ACHN (cell line): ENCODE data around the gene SARM1.
"Not testable (repeated sequence)": the region's sequence is repeated elsewhere in the genome, so short reads cannot be mapped to it uniquely, and the experiment has no call there.

ENCODE experiments used
- DNase-seq: peaks from one replicate; pipeline ENCODE4 v3.0.0-alpha.2; 2015
- in situ Hi-C: cut with HindIII; loops from 2 replicates; pipeline ENCODE4 v1.10.0; 2017; ENCODE audit warnings: low sequenced_read_pairs, low pct_ligation_motif_present, low pct_unique_long_range_greater_than_20kb

Gene SARM1

DNA sequence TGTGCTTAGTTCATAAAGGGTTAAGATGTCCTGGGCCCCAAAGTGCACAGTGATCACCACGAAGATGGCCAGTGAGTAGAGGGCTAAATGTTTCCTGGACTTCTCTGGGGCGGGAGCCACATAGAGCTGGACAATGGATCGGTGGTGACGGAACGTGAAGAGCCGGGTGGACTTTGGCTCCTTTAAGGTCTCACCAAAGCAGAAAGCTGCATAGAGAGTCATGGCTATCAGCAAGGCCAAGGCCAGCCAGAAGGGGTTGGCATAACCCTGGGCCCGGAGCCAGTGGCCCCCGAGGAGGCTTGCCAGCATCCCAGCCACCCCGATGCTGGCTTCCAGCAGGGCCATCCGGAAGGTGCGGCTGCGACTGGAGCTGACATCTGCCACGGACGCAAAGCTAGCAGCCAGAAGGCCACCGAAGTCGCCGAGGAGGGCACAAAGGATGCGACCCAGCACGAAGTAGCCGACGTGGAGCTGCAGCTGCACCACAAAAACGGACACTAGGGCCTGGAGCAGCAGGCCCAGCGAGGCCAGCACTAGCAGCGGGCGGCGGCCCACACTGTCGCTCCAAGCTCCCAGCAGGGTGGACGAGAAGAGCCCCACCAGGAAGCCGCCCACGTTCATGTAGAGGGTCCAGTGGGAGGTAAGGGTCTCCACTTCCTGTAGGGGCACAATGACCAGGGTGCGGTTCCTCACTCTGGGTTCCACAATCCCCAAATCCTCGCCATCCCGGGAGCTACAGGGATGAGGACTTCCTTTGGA lies 33.5 kb downstream of the SARM1 start:
- DNase-seq = no peak
- in situ Hi-C loops = no loop called here

DNA sequence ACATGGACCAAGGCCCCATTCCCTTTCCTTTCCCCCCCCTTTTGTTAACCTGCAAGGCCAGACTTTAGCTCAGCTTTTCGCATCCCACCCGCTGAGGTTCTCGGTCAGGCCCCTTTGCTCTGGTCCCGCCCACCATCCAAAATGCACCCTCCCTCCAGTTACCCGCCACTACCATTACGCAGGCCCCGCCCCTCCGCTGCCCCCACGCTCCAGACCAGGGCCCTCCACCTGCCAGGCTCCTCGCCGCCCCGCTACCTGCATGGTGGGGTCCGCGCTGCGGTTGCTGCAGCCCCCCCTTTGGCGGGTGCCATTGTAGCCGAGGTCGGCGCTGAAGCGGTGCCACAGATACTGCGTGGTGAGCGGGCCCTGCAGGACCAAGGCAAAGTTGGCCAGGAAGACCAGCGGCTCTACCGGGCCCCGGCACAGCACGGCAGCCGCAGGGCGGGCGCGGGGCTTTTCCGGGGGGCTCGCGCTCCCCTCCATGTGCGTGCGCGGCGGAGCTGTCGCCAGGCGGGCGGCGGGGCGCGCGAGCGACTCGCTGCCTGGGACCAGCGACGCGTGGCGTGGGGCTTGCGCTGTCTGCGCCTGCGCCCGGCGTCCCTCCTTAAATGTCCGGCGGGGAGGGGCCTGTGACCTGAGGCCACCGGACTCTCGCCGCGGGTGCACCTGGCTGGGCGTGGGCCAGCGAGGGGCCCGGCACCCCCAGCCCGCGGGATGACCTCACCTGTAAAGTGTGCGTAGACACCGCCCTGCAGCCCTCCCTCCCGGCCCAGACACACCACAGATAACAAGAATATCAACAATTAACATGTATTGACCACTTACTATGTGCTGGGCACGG lies 34.4 kb downstream of the SARM1 start, which contains the start of gene SLC46A1:
SLC46A1 (minus strand) TSS at position 581 of the 841 bp plus-strand sequence; CDS start at position 483, 98 bp downstream.
- DNase-seq = peak; percentile 53
- in situ Hi-C loops = no loop called here

DNA sequence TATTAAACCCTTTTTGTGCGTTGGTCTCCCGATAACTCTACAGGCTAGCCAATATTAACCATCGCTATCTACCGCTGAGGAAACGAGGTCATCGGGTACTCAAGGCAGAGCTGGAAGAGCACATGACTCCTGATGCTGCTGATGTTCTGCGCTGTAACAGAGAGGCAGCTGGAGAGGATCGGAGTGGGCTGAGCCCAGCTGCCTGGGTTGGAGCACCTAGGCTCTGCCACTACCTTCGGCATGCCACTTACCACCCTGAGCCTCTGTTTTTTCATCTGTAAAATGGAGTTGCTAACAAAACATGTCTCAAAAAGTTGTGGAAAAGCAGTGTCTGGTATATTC lies 35.0 kb downstream of the SARM1 start:
- peak; percentile 24 for DNase-seq
- in situ Hi-C loops = no loop called here

DNA sequence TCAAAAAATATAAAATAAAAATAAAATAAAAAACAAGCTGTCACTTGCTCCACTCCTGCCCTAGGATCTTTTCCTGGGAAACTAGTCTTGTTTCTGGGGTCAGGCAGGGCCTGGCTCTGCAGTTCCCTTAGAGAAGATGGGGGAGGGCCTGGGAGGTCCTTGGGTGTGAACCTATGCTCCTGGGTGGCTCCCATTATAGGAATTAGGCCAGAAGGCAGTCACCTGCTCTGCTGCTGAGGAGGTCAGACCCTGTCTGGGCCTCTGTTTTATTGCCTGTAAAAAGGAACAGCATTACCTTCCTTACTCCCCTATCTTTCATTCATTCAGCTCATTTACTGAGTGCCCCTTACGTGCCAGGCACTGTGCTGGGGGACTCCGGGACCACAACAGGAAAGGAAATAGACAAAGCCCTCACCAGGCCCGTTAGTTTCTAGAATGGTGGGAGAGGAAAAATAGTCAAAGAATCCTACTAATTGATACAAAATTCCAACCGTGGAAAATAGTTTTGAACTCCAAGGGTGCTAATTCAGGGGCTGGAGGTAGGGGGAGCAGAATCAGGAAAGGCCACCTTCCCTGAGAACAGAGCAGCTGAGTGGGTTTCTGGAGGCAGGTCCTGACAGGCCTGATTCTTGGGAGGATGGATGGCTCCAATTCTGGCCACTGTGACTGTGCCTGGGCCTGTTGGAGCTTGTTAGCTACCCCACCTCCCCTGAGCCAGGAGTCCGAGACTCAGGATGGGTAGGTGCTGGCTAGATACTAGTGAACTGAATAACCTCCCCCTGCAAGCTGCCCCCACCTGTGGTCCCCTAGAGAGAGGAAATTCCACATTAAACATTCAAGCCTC lies 35.9 kb downstream of the SARM1 start:
- no peak for DNase-seq

DNA sequence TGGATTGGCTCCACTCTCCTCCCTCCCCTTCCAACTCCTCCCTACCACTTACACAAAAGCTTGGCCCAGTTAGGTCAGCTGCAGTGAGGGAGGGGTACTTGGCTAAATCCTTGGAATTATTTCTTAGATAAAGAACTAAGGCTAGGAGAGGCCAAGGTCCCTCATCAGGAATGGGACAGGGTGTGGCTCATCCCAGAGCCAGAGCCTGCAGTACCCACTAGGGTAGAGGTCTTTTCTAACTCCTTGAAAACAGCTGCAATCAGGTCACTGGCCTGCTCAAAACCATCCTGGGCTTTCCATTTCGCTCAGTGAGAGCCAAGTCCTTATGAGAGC lies 36.4 kb downstream of the SARM1 start:
- in situ Hi-C loops = no loop called here
- DNase-seq = no peak

More for the DNA sequence above, 35.9 kb downstream of the SARM1 start:
- in situ Hi-C loops = no loop called here

DNA sequence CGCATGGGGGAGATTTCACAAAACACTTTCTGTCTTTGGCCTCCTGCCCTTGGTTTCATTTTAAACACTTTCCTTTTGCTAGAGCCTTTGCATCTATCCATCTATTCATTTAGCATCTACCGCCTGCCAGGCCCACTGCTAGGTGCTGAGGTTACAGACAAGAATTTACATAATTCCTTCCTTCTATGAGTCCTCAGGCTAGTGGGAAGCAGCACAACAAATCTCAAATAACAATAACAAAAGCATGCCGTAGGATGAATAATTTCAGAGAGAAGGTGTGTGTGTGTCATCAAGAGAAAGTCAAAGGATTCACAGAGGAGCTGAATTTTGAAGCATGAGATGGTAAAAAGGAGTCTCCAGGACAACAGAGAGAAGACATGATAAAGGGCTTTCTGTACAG lies 40.6 kb downstream of the SARM1 start:
- in situ Hi-C loops = no loop called here
- no peak for DNase-seq

DNA sequence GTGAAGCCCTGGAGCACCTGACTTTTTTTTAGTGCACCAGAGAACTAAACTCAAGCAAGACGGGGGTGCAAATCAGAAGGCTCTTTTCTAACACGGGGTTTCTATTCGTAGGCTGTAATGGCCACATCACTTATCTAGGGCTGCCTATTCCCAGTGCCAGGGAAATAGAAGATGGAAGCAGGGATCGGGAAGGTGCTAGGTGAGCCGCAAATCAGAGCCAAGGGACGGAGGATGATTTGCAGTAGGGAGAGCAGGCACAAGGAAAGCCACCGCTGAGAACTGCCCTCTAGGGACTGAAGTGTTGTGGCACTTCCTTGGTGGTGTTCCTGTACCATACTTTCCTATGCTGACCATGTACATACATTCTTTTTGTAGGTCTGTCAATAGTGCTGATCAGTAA lies 42.3 kb downstream of the SARM1 start:
- DNase-seq = no peak
- in situ Hi-C loops = no loop called here

DNA sequence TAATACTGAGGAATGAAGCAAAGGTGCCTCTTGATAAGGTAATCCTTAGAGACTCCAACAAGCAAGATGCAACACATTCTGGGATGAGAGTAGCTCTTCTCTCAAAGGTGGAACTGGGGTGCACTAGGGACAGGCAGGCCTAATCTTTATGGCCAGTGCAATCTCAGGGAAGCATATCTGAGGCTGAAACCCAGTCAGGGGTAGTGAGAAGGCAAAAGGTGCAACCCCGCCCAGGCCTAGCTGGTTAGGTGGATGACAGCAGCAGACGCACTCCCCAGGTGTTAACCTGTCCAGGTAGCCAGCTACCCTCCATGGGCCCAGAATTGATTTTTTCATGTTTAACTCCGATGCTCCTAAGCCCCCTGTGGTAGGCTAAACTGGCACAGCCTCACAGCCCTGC lies 44.4 kb downstream of the SARM1 start:
- in situ Hi-C loops = no loop called here
- no peak for DNase-seq

DNA sequence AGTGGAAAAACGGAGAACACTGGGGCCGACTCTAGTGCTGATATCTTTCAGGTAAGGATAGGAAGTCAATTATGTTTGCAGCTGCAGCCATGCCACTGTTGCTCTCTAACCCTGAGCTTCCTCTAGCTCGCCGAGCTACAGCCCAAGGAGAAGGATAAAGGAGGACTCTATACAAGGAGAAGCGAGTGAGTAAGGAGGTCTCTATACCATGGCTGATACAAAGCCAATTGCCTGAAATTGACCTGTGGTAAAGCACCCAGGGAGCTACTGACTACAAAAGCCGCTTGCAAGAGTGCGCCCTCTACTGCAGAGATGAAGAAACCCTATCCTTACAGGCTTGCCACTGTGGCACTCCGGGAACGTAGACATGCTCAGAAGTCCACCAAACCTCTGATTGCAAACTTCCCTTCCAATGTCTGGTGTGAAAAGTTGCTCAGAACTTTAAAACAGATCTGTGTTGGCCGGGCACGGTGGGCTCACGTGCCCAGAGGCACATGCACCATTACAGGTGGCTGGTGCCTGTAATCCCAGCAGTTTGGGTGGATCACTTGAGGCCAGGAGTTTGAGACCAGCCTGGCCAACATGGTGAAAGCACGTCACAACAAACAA lies 45.3 kb downstream of the SARM1 start:
- in situ Hi-C loops = no loop called here
- DNase-seq = peak; percentile 68

DNA sequence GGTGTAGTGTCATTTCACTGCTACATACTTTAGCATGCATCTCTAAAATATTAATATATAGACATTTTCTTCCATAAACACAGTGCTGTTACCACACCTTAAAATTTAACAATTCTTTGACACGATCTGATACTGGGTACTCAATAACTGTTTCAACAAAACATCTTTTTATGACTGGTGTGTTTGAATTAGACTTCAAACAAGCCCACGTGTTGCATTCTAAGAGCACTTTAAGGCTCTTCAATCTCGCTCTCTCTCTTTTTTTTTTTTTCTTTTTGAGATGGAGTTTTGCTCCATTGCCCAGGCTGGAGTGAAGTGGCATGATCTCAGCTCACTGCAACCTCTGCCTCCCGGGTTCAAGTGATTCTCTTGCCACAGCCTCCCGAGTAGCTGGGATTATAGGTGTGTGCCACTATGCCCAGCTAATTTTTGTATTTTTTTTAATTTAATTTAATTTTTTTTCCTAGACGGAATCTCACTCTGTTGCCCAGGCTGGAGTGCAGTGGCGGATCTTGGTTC lies 50.4 kb downstream of the SARM1 start:
- in situ Hi-C loops = no loop called here

DNA sequence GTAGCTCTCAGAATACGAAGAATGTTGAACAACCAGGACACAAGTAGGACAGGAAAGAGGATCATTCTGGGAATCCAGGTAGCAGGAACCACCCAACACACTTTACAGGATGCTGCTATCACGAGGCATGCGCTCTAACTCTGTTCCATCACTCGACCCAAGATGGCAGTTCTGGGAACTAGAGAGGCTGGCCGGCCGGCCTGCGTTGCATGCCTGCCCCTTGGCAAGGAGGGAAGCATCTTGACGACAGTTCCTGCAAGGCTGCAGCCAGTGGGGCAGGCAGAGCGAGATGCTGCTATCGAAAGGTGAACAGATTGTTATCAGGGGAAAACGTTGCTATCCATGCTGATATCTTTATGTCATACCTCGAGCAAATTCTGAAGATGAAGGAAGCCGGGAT lies 53.7 kb downstream of the SARM1 start:
- DNase-seq = no peak
- in situ Hi-C loops = no loop called here

More for the DNA sequence above, 50.4 kb downstream of the SARM1 start:
- no peak for DNase-seq

DNA sequence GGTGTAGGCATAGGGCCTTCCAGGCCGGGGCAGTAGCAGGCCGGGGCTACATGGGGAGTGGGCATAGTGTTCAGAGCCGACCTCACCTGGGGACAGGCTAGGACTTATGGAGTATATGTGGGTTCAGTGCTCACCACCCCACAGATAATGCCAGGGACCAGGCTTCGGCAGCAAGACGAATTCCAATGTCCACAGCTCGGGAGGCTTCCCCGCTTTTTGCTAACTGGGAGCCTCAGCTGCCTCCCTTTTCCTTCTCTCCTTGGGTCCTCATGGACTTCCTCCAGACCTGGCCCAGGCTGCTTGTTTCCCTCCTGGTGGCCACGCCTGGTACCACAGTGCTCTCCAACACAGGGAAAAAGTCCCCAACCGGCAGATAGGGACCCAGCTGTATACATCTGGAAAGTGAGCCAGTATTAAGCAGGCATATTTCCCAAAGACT lies 54.6 kb downstream of the SARM1 start:
- in situ Hi-C loops = no loop called here
- DNase-seq = peak; percentile 24

DNA sequence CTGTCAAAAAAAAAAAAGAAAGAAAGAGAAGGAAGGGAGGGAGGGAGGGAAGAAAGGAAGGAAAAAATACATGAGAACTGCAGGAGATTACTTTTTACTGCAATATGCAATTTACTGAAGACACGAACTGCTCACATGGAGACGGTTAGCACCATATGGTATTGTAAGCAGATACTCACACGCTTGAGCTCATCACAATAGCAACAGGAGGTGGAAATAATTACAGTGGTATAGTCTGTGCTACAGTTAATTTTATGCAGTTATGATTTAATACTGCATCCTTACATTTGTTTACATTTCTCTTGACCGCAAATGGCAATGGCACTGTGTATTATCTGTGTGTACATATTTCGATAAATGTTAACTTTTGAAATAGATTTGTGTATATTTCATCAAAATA lies 55.9 kb downstream of the SARM1 start:
- DNase-seq = no peak
- in situ Hi-C loops = no loop called here

DNA sequence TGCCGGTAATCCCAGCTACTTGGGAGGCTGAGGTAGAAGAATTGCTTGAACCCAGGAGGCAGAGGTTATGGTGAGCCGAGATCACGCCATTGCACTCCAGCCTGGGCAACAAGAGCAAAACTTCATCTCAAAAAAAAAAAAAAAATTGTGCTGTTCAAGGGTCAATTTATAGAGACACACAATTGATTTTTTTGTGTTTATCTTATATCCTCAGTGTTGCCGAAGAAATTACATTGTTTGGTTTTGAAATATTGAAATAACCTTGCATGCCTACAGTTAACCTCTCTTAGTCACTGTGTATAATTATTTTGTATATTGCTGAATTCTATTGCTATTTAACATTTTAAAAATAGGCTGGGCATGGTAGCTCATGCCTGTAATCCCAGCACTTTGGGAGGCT lies 56.5 kb downstream of the SARM1 start:
- in situ Hi-C loops, DNase-seq: not testable (repeated sequence)

DNA sequence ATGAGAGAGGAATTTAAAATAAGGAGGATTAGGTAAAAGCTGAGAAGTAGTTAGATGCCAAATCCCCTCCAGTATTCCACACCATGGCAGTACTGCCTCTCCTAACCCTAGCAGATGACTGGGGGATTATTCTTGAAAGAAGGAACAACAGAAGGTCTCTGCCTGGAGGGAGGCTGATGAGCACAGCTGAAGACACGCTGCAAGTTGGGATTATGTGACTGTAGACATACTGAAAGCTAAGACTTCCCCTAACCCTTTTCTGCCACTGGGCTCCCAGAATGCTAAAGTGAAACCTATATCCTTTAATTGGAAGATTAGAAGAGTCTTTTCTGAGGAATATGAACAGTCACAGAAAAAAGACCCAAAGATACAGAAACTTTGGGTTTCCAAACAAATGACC lies 62.2 kb downstream of the SARM1 start:
- in situ Hi-C loops = no loop called here
- no peak for DNase-seq

DNA sequence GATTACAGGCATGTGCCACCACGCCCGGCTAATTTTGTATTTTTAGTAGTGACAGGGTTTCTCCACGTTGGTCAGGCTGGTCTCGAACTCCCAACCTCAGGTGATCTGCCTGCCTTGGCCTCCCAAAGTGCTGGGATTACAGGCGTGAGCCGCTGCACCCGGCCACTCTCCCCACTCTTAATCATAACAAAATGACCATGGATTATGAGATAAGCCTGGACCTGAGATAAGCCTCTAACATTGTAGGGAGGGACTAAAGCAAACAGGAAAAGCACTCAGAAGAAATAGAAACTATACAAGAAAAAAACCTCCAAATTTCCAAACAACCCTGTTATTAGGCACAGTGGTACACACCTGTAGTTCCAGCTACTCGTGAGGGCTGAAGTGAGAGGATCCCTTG lies 62.8 kb downstream of the SARM1 start:
- DNase-seq, in situ Hi-C loops: not testable (repeated sequence)

DNA sequence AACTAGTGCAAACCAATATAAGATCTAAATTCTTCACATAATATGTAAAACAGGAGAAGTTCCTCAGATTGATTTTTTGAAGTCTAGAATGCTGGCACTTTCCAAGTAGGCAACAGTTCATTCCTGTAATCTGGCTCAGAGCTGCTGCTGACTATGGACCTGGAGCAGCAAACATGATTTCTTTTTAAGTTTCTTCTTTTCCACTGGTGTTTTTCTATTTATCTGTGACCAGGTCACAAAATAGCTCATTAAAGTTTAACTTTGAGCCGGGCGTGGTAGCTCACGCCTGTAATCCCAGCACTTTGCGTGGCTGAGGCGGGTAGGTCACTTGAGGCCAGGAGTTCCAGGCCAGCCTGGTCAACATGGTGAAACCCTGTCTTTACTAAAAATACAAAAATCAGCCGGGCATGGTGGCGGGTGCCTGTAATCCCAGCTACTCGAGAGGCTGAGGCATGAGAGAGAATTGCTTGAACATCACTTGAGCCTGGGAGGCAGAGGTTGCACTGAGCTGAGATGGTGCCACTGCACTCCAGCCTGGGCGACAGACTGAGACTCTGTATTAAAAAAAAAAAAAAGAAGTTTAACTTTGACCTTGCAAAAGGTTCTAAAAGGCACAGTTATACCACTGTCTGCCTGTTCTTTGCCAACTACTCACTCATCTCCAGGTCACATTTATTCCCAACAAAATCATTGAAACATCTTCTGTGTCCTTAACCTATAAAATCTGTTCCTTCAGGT lies 72.6 kb downstream of the SARM1 start:
- in situ Hi-C loops = no loop called here
- DNase-seq = no peak
